C4-2B (cell line): ENCODE measurements around the gene SLC6A7.

Experiments
- CTCF ChIP-seq: fragments of 450-650 bp; conservative IDR thresholded peaks from 2 replicates; pipeline ENCODE4 v1.5.1; 2017; ENCODE audit warnings: mild to moderate bottlenecking
- ZFX ChIP-seq: fragments of 450-650 bp; IDR thresholded peaks from 2 replicates; pipeline ENCODE4 v1.6.1; 2017

GRCh38 chr5:150219861-150220260 is 30.0 kb downstream of the SLC6A7 start:
- TF ChIP-seq CTCF (no peak), ZFX (no peak)
